Chondrocyte (in vitro differentiated cells): ENCODE measurements around the gene ACSS2. TPM values are rescaled to one million over a fixed set of nuclear protein-coding genes. Genes with fewer than 3 reads are reported as not detected.

Experiments
- DNase-seq: peaks from one replicate; pipeline ENCODE4 v3.0.0; 2021; ENCODE audit warnings: mixed read lengths, low spot score
- H3K27ac Mint-ChIP-seq: one replicate; pipeline ENCODE4 v1.8.0; 2021; ENCODE audit warnings: mild to moderate bottlenecking, moderate library complexity, mixed read lengths; ENCODE audit not compliant: unreplicated experiment
- H3K27me3 Mint-ChIP-seq: 2 replicates; pipeline ENCODE4 v1.8.0; 2021; ENCODE audit warnings: low read depth, mixed read lengths
- H3K36me3 Mint-ChIP-seq: 2 replicates; pipeline ENCODE4 v1.8.0; 2021; ENCODE audit warnings: low read depth, mixed read lengths
- H3K4me1 Mint-ChIP-seq: 2 replicates; pipeline ENCODE4 v1.8.0; 2021; ENCODE audit warnings: low read depth, mild to moderate bottlenecking, mixed read lengths
- H3K4me3 Mint-ChIP-seq: one replicate; pipeline ENCODE4 v1.8.0; 2021; ENCODE audit warnings: mild to moderate bottlenecking, moderate library complexity, mixed read lengths; ENCODE audit not compliant: unreplicated experiment
- H3K9me3 Mint-ChIP-seq: 2 replicates; pipeline ENCODE4 v1.8.0; 2021; ENCODE audit warnings: low read depth, mixed read lengths
- total RNA-seq: library from RNA; stranded (reverse); gene quantifications from 3 replicates; pipeline ENCODE4 v1.2.1, GENCODE V29; 2021
- TF ChIP-seq, protein P1 (sequence below): fragments of 200-600 bp; sonication (generic); IDR thresholded peaks from 2 replicates; pipeline ENCODE4 v1.5.0; 2021; ENCODE audit warnings: antibody characterized with exemption, mild to moderate bottlenecking, moderate library complexity

Gene ACSS2
- total RNA-seq, 1 donor from 2014 or later = 31.8 TPM

DNA sequence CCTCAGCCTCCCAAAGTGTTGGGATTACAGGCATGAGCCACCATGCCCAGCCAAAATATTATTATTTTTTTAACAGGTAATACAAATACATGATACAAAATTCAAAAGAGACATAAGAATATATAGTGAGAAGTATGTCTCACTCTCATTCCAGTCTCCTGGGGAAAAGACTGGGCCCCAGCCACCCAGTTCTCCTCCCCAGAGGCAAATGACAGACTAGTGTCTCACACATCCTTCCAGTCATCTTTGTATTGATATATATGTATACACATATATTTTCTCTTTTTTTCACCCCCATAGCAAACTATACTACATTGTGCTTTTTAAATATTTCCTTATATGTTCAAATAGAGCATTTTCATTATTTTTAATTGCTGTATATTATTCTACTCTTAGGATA lies 70.9 kb downstream of the ACSS2 start:
- Mint-ChIP-seq H3K4me3 (no peak overlapping the region), H3K27me3 (no peaks in the 10 kb centered on the region), H3K27ac (no peak overlapping the region), H3K9me3 (no peaks in the 10 kb centered on the region), H3K36me3 (peaks cover 40% of the 10 kb centered on the region), H3K4me1 (no peaks in the 10 kb centered on the region)
- DNase-seq = no peak
- TF ChIP-seq, protein P1, sequence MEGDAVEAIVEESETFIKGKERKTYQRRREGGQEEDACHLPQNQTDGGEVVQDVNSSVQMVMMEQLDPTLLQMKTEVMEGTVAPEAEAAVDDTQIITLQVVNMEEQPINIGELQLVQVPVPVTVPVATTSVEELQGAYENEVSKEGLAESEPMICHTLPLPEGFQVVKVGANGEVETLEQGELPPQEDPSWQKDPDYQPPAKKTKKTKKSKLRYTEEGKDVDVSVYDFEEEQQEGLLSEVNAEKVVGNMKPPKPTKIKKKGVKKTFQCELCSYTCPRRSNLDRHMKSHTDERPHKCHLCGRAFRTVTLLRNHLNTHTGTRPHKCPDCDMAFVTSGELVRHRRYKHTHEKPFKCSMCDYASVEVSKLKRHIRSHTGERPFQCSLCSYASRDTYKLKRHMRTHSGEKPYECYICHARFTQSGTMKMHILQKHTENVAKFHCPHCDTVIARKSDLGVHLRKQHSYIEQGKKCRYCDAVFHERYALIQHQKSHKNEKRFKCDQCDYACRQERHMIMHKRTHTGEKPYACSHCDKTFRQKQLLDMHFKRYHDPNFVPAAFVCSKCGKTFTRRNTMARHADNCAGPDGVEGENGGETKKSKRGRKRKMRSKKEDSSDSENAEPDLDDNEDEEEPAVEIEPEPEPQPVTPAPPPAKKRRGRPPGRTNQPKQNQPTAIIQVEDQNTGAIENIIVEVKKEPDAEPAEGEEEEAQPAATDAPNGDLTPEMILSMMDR = no peak

DNA sequence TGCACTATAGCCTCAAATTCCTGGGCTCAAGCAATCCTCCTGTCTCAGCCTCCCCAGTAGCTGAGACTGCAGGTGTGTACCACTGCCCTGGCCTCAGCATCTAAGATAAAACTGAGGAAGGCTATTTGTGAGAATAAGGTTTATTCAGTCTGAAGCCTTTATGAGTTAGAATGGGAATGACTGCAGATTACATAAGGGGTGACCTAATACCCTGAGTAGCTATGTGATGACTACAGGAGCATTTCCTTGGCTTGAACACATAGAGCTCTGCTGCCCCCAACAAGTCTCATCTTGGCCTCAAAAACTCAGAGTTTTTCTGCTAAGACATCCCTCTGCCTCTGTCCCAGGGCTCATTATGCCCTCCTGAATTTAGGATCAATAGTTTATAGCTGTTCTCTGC lies 71.6 kb downstream of the ACSS2 start:
- H3K9me3 Mint-ChIP-seq = no peaks in the 10 kb centered on the region
- DNase-seq = no peak
- H3K4me3 Mint-ChIP-seq = no peak overlapping the region
- H3K27ac Mint-ChIP-seq = no peak overlapping the region
- H3K4me1 Mint-ChIP-seq = peaks cover 6% of the 10 kb centered on the region
- TF ChIP-seq, protein P1 = no peak
- no peaks in the 10 kb centered on the region for H3K27me3 Mint-ChIP-seq
- H3K36me3 Mint-ChIP-seq = peaks cover 35% of the 10 kb centered on the region

DNA sequence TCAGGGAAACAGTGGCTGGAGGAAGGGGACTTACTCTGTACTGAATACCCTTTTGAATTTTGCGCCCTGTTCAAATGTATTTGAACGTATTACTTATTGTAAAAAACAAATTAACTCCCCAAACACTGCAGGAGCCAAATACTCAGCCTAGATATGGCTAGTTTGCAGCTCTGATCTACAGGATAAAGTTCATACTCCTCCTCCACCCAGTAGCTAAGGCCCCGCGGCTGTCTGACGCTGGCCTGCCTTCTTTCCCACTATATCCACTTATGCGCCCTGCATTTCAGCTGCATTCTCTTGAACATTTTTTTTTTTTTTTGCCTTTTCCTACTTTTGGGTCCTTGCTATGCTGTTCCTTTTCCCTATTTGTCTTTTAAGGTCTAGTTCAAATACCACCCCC lies 72.7 kb downstream of the ACSS2 start:
- TF ChIP-seq, protein P1 = no peak
- Mint-ChIP-seq H3K9me3 (no peaks in the 10 kb centered on the region), H3K4me3 (no peak overlapping the region), H3K27ac (no peak overlapping the region), H3K4me1 (peaks cover 7% of the 10 kb centered on the region), H3K36me3 (peaks cover 27% of the 10 kb centered on the region), H3K27me3 (no peaks in the 10 kb centered on the region)
- no peak for DNase-seq

DNA sequence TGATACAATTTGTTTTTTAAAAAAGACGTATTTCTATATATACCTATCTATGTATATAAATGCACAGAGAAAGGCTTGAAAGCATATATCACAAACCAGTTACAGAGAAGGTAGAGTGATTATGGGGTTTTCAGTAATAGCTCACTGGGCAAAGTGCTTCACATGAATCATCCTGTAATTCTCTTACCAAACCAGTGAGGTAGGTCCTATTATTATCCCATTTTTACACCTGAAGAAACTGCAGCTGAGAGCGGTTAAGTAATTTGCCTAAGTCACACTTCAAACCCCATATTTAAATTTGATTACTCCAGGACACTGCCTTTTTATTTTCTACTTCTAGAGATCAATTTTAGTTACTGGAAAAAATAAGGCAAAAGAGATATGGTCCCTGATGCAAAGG lies 74.8 kb downstream of the ACSS2 start:
- Mint-ChIP-seq H3K36me3 (peaks cover 14% of the 10 kb centered on the region), H3K4me1 (peaks cover 22% of the 10 kb centered on the region), H3K4me3 (no peak overlapping the region), H3K27me3 (no peaks in the 10 kb centered on the region), H3K9me3 (no peaks in the 10 kb centered on the region), H3K27ac (no peak overlapping the region)
- no peak for DNase-seq
- TF ChIP-seq, protein P1 = no peak

DNA sequence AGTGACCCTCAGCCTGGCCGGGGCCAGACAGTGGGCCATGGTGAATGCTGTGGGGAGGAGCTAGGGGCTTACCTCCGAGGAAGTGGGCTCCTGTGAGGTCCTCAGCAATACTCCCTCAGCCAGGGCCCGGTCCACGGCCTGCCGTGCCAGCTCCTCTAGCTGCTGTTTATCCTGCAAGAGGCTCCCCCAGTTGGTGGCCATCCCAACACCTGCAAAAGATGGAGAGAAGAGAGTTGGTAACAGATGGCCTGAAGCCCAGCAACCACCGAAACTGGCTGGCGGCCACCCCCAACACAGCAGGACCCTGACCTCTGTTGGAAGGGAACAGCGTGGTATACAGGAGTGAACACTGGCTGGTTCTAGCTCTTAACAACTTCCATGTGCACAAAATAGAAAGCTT lies 75.2 kb downstream of the ACSS2 start:
- TF ChIP-seq, protein P1 = no peak
- DNase-seq = no peak
- no peak overlapping the region for H3K4me3 Mint-ChIP-seq
- H3K36me3 Mint-ChIP-seq = peaks cover 12% of the 10 kb centered on the region
- H3K9me3 Mint-ChIP-seq = no peaks in the 10 kb centered on the region
- H3K27me3 Mint-ChIP-seq = no peaks in the 10 kb centered on the region
- H3K4me1 Mint-ChIP-seq = peaks cover 24% of the 10 kb centered on the region
- H3K27ac Mint-ChIP-seq = no peak overlapping the region
